ENCODE data around the gene CAMK2N1. TPM values are rescaled to one million over a fixed set of nuclear protein-coding genes. Genes with fewer than 3 reads are reported as not detected.

CAMK2N1 gene
- total and polyA plus RNA-seq, 2 experiments from 2014 or later = 0.52 to 2.9 TPM

DNA sequence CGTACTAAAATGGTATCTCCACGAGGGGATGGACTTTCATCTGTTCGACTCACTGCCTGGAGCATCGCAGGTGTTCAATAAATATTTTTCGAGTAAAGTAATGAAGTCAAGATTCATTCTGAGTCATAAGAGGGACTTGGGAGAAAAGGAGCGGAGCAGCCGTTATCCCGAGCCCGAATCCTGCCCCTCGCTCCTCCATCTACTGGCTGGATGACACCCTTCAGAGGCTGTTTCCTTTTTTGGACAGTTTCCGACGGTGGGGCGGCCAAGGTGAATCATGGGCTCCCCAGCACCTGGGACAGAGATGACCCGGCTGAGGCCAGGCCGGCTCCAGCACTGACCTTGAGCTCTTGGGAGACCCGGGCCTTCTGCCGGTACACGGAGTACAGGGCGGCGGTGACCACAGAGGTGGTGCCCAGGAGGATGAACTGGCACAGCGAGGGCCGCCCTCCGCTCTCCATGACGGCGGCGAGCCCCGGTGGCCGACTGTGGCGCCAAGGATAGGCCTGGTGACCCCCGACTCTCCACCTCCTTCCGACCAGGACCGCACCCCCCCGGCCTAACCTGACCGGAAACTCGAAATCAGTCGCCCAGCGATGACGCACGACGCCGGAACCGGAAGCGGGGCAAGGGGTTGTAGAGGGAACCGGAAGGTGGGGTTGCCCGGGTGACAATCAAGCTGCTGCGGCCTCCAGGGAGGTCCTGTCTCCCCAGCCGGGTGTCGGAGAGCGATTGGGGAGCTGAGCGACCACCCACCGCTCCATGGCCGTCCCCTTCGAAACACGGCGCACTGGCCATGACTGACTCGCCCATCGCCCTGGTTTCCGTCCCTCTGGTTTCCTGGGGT lies 21.8 kb upstream of the CAMK2N1 start, which contains the start of gene MUL1:
TSS of gene MUL1 (minus strand) at position 588 of the 847 bp plus-strand sequence. CDS start at position 461, 127 bp downstream.
- Mint-ChIP-seq H3K9me3 (no peaks in the 10 kb centered on the region), H3K27me3 (ENCODE audit: insufficient read depth, low read depth, poor library complexity) (peaks cover 7% of the 10 kb centered on the region)

More for the DNA sequence above, 21.8 kb upstream of the CAMK2N1 start, which contains the start of gene MUL1:
- peaks cover 14% of the 10 kb centered on the region; the same call in 1 of the 2 replicates for H4K20me1 ChIP-seq (replicated peaks; ENCODE audit: insufficient read depth)
- H3F3A ChIP-seq (replicated peaks; ENCODE audit: low read depth) = no peaks in the 10 kb centered on the region
- H3K4me2 ChIP-seq = peak within 1 kb of the TSS; percentile 88
- no peaks in the 10 kb centered on the region for H3K36me3 ChIP-seq (ENCODE audit: insufficient read depth)
- H3K4me3 ChIP-seq = peak within 1 kb of the TSS; percentile 95
- no peaks in the 10 kb centered on the region for H3K27me3 ChIP-seq (ENCODE audit: insufficient read depth)
- peak within 1 kb of the TSS; percentile 93 for H2AFZ ChIP-seq
- peaks cover 44% of the 10 kb centered on the region for H3K79me2 ChIP-seq (replicated peaks; ENCODE audit: insufficient read depth)
- H3K27ac Mint-ChIP-seq = peak within 1 kb of the TSS; percentile 90
- peak; percentile 98 for DNase-seq (ENCODE audit: low spot score)
- H3K4me1 Mint-ChIP-seq = peaks cover 4% of the 10 kb centered on the region; the same call in 2 of the 3 replicates
- peak within 1 kb of the TSS; percentile 89 for H3K4me3 Mint-ChIP-seq
- TF ChIP-seq JUNB (IDR thresholded peaks at IDR 0.05; ENCODE audit: unreplicated experiment) (no peak), POLR2AphosphoS5 (IDR thresholded peaks at IDR 0.05; ENCODE audit: low read depth) (peak; percentile 85), NANOG (IDR thresholded peaks at IDR 0.05; ENCODE audit: borderline replicate concordance) (no peak), EZH2phosphoT487 (IDR thresholded peaks at IDR 0.05; ENCODE audit: unreplicated experiment) (no peak), ZNF331 (CRISPR knock-in tag; IDR thresholded peaks at IDR 0.05; ENCODE audit: low read depth) (no peak), STAT1 (IDR thresholded peaks at IDR 0.05; ENCODE audit: unreplicated experiment) (no peak), CREB1 (CRISPR knock-in tag; IDR thresholded peaks at IDR 0.05; ENCODE audit: low read depth) (peak; percentile 96), EZH2 (IDR thresholded peaks at IDR 0.05; ENCODE audit: low read depth, unreplicated experiment) (no peak), ZNF114 (CRISPR knock-in tag; IDR thresholded peaks at IDR 0.05) (no peak)
- TF ChIP-seq, protein P1, sequence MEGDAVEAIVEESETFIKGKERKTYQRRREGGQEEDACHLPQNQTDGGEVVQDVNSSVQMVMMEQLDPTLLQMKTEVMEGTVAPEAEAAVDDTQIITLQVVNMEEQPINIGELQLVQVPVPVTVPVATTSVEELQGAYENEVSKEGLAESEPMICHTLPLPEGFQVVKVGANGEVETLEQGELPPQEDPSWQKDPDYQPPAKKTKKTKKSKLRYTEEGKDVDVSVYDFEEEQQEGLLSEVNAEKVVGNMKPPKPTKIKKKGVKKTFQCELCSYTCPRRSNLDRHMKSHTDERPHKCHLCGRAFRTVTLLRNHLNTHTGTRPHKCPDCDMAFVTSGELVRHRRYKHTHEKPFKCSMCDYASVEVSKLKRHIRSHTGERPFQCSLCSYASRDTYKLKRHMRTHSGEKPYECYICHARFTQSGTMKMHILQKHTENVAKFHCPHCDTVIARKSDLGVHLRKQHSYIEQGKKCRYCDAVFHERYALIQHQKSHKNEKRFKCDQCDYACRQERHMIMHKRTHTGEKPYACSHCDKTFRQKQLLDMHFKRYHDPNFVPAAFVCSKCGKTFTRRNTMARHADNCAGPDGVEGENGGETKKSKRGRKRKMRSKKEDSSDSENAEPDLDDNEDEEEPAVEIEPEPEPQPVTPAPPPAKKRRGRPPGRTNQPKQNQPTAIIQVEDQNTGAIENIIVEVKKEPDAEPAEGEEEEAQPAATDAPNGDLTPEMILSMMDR (conservative IDR thresholded peaks at IDR 0.05; ENCODE audit: low read depth in 2 of 2) = no peak
- TF ChIP-seq, protein P2, sequence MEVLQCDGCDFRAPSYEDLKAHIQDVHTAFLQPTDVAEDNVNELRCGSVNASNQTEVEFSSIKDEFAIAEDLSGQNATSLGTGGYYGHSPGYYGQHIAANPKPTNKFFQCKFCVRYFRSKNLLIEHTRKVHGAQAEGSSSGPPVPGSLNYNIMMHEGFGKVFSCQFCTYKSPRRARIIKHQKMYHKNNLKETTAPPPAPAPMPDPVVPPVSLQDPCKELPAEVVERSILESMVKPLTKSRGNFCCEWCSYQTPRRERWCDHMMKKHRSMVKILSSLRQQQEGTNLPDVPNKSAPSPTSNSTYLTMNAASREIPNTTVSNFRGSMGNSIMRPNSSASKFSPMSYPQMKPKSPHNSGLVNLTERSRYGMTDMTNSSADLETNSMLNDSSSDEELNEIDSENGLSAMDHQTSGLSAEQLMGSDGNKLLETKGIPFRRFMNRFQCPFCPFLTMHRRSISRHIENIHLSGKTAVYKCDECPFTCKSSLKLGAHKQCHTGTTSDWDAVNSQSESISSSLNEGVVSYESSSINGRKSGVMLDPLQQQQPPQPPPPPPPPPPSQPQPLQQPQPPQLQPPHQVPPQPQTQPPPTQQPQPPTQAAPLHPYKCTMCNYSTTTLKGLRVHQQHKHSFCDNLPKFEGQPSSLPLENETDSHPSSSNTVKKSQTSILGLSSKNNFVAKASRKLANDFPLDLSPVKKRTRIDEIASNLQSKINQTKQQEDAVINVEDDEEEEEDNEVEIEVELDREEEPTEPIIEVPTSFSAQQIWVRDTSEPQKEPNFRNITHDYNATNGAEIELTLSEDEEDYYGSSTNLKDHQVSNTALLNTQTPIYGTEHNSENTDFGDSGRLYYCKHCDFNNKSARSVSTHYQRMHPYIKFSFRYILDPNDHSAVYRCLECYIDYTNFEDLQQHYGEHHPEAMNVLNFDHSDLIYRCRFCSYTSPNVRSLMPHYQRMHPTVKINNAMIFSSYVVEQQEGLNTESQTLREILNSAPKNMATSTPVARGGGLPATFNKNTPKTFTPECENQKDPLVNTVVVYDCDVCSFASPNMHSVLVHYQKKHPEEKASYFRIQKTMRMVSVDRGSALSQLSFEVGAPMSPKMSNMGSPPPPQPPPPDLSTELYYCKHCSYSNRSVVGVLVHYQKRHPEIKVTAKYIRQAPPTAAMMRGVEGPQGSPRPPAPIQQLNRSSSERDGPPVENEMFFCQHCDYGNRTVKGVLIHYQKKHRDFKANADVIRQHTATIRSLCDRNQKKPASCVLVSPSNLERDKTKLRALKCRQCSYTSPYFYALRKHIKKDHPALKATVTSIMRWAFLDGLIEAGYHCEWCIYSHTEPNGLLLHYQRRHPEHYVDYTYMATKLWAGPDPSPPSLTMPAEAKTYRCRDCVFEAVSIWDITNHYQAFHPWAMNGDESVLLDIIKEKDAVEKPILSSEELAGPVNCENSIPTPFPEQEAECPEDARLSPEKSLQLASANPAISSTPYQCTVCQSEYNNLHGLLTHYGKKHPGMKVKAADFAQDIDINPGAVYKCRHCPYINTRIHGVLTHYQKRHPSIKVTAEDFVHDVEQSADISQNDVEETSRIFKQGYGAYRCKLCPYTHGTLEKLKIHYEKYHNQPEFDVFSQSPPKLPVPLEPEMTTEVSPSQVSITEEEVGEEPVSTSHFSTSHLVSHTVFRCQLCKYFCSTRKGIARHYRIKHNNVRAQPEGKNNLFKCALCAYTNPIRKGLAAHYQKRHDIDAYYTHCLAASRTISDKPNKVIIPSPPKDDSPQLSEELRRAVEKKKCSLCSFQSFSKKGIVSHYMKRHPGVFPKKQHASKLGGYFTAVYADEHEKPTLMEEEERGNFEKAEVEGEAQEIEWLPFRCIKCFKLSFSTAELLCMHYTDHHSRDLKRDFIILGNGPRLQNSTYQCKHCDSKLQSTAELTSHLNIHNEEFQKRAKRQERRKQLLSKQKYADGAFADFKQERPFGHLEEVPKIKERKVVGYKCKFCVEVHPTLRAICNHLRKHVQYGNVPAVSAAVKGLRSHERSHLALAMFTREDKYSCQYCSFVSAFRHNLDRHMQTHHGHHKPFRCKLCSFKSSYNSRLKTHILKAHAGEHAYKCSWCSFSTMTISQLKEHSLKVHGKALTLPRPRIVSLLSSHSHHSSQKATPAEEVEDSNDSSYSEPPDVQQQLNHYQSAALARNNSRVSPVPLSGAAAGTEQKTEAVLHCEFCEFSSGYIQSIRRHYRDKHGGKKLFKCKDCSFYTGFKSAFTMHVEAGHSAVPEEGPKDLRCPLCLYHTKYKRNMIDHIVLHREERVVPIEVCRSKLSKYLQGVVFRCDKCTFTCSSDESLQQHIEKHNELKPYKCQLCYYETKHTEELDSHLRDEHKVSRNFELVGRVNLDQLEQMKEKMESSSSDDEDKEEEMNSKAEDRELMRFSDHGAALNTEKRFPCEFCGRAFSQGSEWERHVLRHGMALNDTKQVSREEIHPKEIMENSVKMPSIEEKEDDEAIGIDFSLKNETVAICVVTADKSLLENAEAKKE (CRISPR knock-in tag; IDR thresholded peaks at IDR 0.05) = no peak
- TF ChIP-seq, protein P3, sequence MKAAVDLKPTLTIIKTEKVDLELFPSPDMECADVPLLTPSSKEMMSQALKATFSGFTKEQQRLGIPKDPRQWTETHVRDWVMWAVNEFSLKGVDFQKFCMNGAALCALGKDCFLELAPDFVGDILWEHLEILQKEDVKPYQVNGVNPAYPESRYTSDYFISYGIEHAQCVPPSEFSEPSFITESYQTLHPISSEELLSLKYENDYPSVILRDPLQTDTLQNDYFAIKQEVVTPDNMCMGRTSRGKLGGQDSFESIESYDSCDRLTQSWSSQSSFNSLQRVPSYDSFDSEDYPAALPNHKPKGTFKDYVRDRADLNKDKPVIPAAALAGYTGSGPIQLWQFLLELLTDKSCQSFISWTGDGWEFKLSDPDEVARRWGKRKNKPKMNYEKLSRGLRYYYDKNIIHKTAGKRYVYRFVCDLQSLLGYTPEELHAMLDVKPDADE (IDR thresholded peaks at IDR 0.05) = peak; percentile 94
- TF ChIP-seq, protein P4, sequence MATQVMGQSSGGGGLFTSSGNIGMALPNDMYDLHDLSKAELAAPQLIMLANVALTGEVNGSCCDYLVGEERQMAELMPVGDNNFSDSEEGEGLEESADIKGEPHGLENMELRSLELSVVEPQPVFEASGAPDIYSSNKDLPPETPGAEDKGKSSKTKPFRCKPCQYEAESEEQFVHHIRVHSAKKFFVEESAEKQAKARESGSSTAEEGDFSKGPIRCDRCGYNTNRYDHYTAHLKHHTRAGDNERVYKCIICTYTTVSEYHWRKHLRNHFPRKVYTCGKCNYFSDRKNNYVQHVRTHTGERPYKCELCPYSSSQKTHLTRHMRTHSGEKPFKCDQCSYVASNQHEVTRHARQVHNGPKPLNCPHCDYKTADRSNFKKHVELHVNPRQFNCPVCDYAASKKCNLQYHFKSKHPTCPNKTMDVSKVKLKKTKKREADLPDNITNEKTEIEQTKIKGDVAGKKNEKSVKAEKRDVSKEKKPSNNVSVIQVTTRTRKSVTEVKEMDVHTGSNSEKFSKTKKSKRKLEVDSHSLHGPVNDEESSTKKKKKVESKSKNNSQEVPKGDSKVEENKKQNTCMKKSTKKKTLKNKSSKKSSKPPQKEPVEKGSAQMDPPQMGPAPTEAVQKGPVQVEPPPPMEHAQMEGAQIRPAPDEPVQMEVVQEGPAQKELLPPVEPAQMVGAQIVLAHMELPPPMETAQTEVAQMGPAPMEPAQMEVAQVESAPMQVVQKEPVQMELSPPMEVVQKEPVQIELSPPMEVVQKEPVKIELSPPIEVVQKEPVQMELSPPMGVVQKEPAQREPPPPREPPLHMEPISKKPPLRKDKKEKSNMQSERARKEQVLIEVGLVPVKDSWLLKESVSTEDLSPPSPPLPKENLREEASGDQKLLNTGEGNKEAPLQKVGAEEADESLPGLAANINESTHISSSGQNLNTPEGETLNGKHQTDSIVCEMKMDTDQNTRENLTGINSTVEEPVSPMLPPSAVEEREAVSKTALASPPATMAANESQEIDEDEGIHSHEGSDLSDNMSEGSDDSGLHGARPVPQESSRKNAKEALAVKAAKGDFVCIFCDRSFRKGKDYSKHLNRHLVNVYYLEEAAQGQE (IDR thresholded peaks at IDR 0.05; ENCODE audit: unreplicated experiment) = peak; percentile 41
- ATAC-seq = peak; percentile 98
- H3K4me1 ChIP-seq (ENCODE audit: insufficient read depth) = no peaks in the 10 kb centered on the region; the same call in 1 of the 2 replicates
- H3K9me2 ChIP-seq (ENCODE audit: insufficient read depth) = no peaks in the 10 kb centered on the region
- H3K27ac ChIP-seq (ENCODE audit: low read depth) = 0 out of 2 replicates have a peak within 1 kb of the TSS, but pooled peaks have one; percentile 45
- no peaks in the 10 kb centered on the region for H3K36me3 Mint-ChIP-seq (ENCODE audit: low read depth)

Data from GM23338 (cell line).